ENCODE measurements around the gene USP49.
"Not testable (repeated sequence)": the region's sequence is repeated elsewhere in the genome, so short reads cannot be mapped to it uniquely, and the experiment has no call there.

USP49 gene

DNA sequence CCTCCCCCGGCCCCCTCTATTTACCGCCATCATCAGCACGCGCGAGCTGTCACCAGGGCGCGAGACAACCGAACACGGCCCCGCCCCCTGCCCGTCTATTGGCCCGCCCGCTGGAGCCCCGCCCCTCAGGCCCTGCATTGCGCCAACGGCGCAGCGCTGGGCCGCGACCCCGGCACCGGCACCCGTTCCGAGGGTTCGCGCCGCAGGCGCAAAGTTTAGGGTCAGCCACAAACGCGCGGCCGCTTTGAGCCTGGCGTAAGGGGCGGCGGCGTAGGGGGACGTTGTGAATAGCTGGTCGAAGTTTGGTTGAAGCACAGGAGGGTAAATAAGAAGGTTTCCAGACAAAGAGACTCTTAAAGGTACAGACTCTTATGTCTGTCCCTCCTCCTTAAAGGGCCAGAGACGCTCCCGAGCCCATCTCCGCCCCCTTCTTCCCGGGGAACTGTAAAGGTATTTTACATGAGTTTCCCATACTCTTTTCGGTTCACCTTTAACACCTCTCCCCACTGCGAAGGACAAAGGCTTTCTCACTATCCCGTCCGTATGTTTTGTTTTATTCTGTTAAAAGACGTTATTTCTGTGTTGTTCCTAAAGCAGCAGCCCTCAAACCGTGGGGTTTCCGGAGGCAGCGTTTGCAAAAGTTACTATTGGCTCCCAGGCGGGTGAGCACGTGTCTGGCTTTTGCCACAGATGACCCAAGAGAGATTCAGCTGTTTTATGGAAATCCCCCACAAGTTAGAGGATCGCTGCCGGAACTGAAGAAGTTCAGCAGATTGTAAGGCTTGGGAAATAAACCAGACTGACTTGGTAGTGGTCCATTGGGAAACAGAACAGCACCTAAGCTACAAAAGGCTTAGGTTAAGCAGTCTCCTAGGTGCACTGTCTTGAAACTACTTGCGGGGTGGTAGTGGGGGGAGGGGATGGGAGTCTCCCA, at the start of gene USP49:
USP49 (minus strand) TSS at position 76 of the 934 bp plus-strand sequence. CDS start 88,392 bp downstream, outside the sequence.
- peak; percentile 85 for DNase-seq

DNA sequence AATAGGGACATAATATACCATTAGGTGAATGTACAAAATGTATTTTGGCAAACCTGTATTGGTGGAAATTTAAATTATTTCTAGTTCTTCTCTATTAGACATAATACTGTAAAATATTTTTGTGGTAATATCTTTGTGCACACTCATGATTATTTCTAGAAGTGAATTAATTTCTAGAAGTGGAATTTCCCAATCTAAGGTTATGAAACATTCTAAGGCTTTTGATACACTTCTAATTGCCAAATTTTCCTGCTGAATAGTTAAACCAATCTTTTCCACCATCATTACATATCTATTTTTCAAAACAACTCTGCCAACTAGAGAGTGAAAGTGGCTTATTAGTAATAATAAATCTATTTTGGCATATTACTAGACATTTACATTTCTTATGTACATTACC, 48.3 kb upstream of the USP49 start:
- no peak for DNase-seq

DNA sequence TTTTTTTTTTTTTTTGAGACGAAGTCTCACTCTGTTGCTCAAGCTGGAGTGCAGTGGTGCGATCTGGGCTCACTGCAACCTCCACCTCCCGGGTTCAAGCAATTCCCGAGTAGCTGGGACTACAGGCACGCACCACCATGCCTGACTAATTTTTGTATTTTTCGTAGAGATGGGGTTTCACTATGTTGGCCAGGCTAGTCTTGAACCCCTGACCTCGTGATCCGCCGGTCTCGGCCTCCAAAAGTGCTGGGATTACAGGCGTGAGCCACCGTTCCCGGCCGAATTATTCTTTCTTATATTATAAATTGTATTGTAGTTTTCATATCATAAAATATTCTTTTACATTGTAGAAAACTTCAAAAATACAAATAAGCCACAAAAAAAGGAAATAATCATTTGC, 47.7 kb upstream of the USP49 start:
- DNase-seq = not testable (repeated sequence)

DNA sequence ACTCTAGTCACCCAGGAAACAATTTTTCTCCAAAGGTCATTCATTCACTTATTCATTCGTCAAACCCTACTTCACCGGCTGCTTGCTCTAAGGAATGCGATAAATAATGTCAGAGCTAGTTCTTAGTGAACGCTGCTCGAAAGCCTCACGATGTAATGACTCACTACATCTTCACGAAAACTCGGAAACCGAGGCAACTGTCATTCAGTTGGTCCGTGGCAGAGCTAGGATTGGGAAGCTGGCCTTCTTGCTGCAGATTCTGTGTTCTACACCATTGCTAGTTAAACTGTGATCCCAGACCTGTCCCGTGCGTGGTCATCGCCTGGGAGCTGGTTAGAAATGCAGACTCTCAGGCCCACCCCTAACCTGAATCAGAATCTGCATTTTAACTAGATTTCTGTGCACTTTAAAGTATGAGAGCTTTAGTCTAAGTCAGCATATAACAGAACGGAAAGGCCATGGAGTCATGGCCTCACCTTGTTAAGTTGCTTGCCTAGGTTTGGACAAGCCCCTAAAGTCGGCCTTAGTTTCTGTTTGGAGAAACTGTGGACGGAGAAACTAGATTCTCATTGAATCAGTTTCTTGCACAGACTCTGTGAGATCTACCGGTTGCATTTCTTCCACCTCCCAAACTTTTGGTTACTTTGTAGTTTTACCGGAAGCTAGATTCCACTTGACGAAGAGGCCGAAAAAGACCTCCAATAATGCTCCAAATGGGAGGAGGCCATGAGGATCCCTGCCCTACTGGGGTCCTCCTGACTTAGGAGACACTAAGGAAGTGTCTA, 47.1 kb upstream of the USP49 start:
- no peak for DNase-seq

DNA sequence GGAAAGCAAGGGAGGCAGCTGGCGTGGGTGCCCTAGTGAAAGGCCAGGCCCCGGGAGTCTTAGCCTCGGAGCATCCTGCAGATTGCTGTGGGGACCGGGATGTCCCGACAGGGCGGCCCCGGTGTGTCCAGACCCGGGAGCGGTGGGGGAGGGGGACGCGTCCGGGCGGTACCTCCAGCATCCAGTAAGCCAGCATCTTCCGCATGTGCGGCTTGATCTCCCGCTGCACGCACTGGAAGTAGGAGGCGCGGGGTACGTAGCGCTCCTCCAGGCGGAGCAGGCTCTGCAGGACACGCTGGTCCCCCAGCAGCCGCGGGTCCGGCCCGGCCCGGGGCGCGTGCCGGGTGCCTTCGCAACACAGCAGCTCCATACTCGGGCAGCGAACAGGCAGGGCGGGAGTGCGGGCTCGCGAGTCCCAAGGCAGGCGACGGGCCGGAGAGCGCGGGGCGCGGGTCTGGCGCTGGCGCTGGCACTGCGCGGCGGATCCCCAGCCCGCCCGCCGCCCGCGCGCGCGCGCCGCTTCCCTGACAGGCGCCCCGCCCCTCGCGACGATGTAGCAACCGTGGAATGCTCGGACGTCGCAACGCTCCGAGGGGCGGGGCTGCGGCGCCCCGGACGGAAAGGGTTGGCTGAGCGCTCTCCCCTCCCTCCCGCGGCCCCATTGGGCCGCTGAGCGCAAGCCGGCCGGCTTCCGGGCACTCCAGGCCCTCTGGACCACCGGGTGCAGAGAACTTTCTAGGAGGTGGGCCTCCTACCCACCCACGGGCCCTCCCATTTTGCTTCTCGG, 46.3 kb upstream of the USP49 start, which contains the start of gene CCND3:
CCND3 (minus strand) TSS at position 529 of the 787 bp plus-strand sequence; CDS start at position 370, 159 bp downstream.
- DNase-seq = peak; percentile 92

DNA sequence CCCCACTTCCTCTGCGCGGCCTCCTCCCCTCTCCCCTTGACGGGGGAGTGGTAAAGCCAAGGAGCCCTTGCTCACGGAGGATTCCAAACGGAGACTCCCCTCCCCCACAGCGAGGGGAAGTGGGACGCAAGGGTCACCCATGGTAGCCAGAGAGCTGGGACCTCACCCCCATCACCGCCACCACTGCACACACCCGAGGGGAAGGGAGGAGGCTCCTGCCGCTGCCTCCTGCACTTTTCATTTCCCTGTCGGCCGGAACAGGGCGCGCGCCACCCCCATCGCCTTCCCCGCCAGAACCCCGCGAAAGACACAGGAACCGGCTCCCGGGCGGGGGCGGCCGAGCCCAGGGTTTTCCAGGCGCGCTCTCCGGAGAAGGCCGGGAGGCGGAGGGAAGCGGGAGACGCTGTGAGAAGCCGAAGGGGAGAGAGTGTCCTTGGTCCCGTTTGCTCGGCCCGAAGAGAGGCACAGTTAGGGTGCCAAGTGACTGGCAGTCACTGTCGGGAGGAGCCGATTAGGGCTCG, 45.6 kb upstream of the USP49 start:
- peak; percentile 67 for DNase-seq

DNA sequence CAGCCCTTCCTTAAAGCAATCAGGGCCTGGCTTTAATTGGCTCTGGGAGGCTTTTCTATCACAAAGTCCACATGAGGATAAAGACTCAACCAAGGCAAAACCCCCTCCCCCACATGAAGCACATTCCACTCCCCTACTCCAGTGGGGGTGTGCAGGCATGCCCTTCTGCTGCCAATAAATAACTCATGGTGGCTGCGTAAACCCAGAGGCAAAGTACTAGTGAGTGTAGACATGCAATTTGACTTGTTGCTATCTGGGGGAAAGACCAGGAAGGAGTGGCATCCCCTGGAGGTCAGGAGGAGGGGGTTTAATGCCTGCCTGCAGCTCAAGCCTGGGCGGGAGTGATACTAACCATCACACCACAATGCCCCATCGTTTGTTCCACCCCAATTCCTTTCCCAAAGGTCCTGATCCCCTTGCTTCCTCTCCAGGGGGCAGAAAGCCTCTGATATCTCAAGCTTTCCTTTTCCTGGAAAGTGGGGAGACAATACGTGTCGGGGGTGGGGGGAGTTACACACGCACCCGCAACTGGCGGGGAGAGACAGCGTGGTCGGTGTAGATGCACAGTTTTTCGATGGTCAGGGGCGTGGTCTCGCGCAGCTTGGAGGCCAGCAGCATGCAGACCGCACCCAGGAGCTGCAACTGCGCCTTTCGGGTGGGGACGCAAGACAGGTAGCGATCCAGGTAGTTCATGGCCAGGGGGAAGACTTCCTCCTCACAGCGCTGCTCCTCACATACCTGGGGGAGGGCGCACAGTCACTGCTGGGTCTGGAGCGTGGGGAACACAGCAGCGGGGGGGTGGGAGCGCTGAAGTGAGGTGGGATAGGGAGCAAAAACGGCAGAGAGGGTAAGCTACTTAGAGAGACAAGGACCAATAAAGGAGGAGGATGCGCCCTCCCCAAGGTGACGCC, 44.9 kb upstream of the USP49 start:
- peak; percentile 32 for DNase-seq

DNA sequence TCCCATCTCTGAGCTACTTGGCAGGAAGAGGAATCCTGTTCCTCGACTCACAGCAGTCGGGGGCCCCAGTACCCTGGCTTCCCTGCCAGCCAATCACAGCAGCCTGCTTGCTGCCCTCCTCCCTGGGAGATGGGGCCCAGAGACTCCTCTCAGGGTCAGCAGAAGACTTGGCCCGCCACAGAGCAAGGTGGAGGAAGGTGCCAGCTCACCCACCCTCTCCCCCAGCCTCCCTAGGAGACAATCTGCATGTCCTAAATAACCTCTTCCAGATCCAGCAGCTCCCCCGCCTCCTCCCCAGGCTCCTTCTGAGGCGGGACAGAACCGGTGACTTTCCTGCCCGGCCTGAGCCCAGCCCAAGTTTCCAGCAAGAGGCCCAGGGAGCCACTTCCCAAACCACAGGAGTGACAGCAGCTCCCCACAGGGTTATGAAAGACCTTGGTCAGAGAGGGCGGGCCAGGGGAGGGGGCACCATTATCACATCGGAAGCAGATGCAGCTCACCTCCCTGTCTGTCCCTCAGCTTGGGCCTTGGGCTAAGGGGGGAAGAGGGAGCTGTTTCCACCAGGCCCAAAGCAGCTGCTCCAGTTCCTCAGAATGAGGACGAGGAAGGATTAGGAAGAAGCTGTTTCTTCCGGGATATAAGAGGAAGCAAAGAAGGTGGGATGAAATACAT, 44.1 kb upstream of the USP49 start:
- DNase-seq = peak; percentile 97

DNA sequence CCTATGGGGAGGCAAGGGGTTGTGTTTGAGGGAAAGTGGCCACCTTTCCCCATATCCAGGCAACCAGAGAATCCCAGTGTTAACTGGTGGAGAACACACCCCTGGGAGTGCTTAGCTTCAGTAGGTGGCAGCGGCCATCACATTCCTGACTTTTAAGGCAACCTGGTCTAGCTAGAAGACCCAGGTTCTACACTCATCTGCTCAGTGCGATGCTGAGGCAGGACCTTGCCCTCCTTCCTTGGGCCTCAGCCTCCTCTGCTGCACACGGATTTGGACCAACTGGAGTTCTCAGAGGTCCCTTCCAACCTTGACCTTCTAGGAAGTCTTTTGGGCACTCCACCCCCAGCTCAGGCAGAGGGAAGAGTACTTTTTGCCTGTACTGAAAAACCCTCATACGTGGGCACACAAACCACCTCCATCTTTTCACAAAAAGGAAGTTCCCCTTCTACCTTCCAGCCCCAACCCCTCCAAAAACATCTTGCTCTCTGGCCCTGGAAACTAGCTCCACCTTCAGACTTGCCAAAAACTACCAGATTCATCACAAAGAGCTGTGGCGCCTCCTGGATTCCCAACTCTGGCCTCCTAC, 43.5 kb upstream of the USP49 start:
- no peak for DNase-seq

DNA sequence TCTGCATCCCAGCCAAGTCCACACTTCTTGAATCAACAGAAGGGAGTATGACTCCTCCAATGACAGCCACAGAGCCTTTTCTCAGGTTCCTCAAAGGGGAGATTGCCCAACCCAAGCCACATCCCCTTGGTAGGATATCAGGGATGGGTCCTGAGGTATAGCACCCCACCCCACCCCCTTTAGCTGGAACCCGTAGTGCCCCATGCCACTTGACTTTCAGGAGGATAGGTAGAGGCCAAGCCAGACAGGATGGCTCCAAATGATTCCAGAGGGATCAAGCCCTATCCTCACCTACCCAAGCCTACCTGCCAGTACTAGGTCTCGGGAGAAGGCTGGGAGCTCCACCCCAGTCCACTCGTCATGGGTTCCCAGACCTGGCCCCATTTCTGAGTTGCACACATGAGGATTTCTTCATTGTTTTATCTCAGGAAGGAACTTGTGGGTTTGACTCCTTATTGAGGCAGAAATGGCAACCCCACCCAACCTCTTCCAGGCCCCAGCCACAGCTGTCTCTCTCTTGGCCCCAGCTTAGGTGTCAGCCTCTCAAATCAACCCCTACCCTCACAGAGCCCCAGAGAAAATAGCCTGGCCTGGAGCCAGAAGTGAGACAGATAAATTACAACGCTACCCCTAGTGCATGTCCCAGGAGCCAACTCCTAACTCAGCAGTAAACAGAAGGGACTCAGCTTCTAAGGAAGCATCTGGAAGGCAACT, 42.8 kb upstream of the USP49 start:
- peak; percentile 96 for DNase-seq

DNA sequence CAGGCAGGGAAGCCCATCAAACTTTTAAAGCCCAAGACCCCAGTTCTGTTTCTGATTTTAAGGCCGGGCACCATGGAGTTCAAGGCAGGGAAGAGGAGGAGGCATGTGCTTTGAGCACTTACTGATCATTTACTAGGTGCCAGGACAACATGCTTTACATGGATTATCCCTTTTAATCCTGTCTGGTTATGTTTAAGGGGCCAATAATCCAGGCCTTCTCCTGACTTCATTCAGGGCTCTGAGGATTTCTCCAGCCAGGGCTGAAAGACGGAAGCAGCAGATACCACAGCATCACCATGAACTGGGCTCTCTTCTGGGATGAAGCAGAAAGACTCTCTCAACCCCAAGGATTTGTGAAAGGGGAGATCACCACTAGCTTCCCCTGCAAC, 42.3 kb upstream of the USP49 start:
- DNase-seq = no peak

DNA sequence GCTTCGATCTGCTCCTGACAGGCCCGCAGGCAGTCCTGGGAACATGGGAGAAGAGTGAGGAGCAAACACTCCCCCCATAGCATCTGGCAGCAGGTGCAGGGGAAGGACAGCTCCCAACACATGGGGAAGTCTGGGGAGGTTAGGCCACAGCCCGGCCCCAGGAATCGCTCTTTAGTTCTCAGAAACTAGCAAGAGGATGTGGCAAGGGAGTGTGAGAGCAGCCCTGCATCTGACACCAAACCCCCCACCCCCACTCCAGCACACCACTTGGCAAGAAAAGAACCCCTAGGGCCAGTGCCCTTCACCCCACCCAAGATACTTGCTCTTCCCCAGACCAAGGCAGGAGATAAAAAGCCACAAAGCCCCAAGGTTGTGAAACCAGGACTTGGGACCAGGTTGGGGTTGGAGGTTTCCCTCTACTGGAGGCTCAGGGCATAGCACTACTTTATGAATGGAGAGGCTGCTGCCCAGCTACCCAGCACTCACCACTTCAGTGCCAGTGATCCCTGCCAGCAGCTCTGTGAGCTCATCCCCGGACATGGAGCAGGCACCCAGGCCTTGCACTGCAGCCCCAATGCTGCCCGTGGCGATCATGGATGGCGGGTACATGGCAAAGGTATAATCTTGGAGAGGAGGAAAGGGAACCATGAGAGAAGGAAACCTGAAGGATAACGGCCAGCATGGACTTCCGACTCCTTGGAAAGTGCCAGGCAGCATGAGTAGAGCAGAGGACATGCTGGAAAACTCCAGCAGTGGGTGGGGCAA, 41.1 kb upstream of the USP49 start:
- peak; percentile 100 for DNase-seq

DNA sequence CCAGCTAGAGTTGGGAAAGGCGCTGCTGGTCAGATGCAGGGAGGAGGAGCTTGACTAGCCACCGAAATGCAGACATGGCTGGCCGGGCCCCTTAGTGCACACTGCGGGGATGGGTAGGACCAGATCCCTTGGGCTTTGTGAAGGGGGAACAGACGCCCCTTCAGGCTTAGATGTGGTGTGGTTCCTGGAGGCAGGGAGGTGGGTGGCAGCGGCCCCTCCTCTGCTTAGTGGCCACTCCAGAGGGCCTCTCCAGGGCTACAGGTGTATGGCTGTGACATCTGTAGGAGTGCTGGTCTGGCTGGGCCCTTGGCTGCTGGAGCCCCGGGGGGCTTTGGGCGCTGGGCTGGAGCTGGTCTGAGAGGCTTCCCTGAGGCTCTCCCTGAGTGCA, 40.5 kb upstream of the USP49 start:
- DNase-seq = no peak

DNA sequence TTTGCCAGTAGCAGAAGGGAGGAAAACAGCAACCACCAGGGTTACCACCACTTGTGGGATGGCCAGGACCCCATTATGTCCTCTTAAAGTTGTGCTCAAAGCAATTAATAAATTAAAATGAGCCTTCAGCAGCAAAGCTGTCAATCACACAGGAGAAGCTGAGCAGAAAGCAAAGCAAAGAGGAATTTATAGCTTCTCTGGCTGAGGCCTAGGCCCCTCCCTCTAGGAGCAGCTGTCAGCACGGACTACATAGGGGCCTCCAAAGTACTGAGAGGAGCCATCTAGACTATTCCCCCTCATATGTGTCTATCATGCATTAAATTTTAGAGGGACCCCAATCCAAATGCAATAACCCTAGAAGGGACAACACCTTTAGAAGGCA, 40.0 kb upstream of the USP49 start:
- peak; percentile 32 for DNase-seq

DNA sequence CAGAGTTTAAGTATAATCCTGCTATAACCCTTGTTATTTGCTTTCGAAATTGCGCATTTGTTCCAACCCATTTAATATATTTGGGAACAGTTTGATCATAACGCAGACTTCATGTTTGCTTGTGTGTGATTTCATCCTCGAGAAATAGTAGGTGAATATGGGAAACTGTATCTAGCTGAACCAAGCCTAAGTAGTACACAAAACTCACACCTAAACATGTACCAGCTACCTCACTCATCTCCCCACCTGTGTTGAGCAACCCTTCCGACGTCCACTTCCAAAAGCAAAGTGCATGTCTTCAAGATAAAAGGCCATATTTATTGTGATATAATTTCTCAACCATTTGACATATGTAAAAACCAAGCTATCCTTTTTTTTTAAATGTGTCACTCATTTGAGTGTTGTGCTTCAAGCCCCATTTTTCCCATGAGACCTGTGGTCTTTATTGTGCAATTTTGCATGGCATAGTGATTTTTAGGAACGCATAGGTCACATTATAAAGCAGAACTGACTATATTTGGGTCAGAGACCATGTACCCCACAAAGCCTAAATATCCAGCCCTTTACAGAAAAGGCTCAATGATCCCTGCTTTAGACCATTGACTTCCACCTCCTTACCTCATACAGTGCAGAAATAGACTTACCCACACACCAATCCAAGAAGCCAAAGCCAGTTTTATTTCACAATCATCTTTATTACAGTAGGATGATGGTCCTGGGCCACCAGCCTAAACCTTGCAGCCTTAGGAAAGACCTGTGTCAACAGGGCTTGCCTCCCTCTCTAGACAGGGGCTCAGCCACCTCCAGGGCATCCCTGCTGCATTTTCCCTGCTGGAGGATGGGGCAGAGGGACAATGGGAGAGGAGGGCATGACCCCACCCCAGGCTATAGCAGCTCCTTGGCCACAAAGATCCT, 39.4 kb upstream of the USP49 start:
- DNase-seq = peak; percentile 84

DNA sequence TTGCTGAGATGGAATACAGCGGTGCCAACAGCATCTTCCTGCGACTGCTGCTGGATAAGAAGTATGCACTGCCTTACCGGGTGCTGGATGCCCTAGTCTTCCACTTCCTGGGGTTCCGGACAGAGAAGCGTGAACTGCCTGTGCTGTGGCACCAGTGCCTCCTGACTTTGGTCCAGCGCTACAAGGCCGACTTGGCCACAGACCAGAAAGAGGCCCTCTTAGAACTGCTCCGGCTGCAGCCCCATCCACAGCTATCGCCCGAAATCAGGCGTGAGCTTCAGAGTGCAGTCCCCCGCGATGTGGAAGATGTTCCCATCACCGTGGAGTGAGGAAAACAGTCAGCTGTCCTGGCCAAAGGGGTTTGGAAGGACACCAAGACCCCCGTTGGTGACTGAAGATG, 37.2 kb upstream of the USP49 start:
- DNase-seq = no peak

DNA sequence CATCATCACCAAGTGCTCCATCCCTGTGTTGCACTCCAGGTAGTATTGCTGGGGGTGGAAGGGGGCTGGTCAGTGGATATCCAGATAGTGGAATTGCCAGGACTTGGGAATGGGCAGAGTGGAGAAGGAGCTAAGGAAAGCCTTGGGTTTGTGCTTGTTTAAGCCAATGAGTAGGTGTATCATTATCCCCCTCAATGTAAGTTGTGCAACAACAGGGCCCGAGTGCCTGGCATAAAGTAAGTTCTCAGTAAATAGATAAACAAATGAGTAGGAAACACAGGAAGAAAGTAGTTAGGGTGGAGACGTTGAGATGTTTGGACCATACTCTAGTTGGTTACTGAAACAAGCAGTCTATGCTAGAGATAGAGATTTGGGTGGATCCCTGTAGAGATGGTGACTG, 36.6 kb upstream of the USP49 start:
- DNase-seq = no peak

DNA sequence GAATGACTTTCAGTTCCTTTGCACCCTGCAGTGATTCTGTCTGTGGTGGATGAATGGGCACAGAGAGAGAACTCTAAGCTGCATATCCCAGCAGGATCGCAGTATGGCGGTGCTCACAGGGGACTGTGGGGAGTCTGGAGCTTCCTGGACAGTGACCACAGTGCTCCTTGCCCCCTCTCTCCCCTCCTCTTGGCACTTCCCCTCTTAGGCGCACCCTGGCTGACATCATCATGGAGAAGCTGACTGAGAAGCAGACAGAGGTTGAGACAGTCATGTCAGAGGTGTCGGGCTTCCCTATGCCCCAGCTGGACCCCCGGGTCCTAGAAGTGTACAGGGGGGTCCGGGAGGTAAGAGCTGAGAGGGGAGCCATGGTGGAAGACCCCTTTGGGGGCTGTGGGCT, 34.7 kb upstream of the USP49 start:
- DNase-seq = peak; percentile 31

All from MV-4-11 (cell line).